Measurements from ENCODE around the gene PPFIA1.

PPFIA1 gene

DNA sequence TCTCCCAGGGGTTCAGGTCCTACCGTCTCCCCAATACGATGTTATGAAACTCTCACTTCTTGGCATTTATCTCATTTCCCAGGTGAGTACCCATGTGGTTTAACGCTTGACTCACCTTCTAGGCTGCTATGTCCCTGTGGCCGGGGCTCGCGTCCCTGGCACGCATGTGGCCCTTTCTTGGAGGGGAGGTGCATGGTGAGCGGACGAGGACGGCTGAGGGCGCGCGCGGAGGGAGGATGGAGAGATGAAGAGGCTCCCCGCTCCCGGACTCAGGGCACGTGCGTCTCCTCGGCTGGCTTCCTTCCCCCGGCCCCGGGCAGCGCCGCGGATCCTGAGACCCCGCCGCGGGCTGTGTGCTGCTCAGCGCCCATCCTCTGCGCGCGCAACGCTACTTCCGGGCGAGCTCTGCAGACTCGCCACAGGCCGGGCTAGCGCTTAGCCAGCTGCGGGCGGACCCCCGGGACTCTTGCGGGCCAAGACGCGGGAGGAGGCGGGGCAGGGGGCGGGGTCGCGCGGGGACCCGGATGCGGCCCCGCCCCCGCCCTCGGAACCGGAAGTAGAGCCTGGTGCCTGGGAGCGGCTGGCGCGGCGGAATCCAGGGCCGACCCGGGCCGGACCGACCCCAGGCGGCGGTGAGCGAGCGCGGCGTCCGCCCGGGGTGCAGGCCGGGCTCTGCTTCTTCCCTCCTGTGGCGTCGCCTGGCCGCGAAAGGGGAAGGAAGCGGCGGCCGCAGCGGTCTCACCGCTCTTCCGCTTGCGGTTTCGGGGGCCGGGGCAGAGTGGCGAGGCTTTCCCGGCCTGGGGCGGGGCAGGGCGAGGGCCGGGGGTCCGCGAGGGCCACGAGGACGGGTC, 127.7 kb downstream of the PPFIA1 start, which contains the start of gene CTTN:
Gene CTTN, plus strand, starts transcription at position 547 of the 851 bp plus-strand sequence. CDS start 8,769 bp downstream, outside the sequence.
- peaks cover 0 to 2% of the 10 kb centered on the region in 2 donors for H3K27me3 ChIP-seq (ENCODE audit: control insufficient read depth in 2 of 2, insufficient read depth in 2 of 2, low read length in 2 of 2)
- H3K4me3 ChIP-seq (ENCODE audit: low read length in 2 of 2) = peak within 1 kb of the TSS; percentile 65 to 77
- H3K36me3 ChIP-seq (ENCODE audit: control insufficient read depth in 2 of 2, insufficient read depth in 2 of 2, low read length in 2 of 2) = no peaks in the 10 kb centered on the region
- H3K4me1 ChIP-seq (ENCODE audit: control insufficient read depth in 2 of 2, insufficient read depth in 2 of 2, low read length in 2 of 2) = peaks cover 16 to 21% of the 10 kb centered on the region in 2 donors
- H3K9me3 ChIP-seq (ENCODE audit: control insufficient read depth in 2 of 2, low read length in 2 of 2) = no peaks in the 10 kb centered on the region
- H3K9ac ChIP-seq (ENCODE audit: low read depth in 1 of 2, low read length in 2 of 2) = peak within 1 kb of the TSS; percentile 76 to 84
- H3K27ac ChIP-seq (ENCODE audit: low read depth in 2 of 2, low read length in 2 of 2) = peak within 1 kb of the TSS; percentile 76

GRCh38 chr11:70398834-70399680, 128.6 kb downstream of the PPFIA1 start:
- Histone ChIP-seq H3K9me3 (ENCODE audit: control insufficient read depth in 2 of 2, low read length in 2 of 2) (no peaks in the 10 kb centered on the region), H3K36me3 (ENCODE audit: control insufficient read depth in 2 of 2, insufficient read depth in 2 of 2, low read length in 2 of 2) (peaks cover 0 to under 1% of the 10 kb centered on the region in 2 donors), H3K4me3 (ENCODE audit: low read length in 2 of 2) (peak overlapping the region; percentile 65 to 77), H3K27me3 (ENCODE audit: control insufficient read depth in 2 of 2, insufficient read depth in 2 of 2, low read length in 2 of 2) (peaks cover 0 to 2% of the 10 kb centered on the region in 2 donors), H3K27ac (ENCODE audit: low read depth in 2 of 2, low read length in 2 of 2) (peak overlapping the region; percentile 76), H3K9ac (ENCODE audit: low read depth in 1 of 2, low read length in 2 of 2) (peak overlapping the region; percentile 76 to 84), H3K4me1 (ENCODE audit: control insufficient read depth in 2 of 2, insufficient read depth in 2 of 2, low read length in 2 of 2) (peaks cover 16 to 21% of the 10 kb centered on the region in 2 donors)

GRCh38 chr11:70399681-70400112, 129.2 kb downstream of the PPFIA1 start:
- Histone ChIP-seq H3K4me1 (ENCODE audit: control insufficient read depth in 2 of 2, insufficient read depth in 2 of 2, low read length in 2 of 2) (peaks cover 16 to 21% of the 10 kb centered on the region in 2 donors), H3K27ac (ENCODE audit: low read depth in 2 of 2, low read length in 2 of 2) (peak overlapping the region; percentile 76), H3K4me3 (ENCODE audit: low read length in 2 of 2) (peak overlapping the region; percentile 65 to 77), H3K9me3 (ENCODE audit: control insufficient read depth in 2 of 2, low read length in 2 of 2) (no peaks in the 10 kb centered on the region), H3K9ac (ENCODE audit: low read depth in 1 of 2, low read length in 2 of 2) (peak overlapping the region; percentile 76 to 84), H3K36me3 (ENCODE audit: control insufficient read depth in 2 of 2, insufficient read depth in 2 of 2, low read length in 2 of 2) (peaks cover 0 to 2% of the 10 kb centered on the region in 2 donors), H3K27me3 (ENCODE audit: control insufficient read depth in 2 of 2, insufficient read depth in 2 of 2, low read length in 2 of 2) (no peaks in the 10 kb centered on the region)

GRCh38 chr11:70400643-70401042, 130.2 kb downstream of the PPFIA1 start:
- Histone ChIP-seq H3K27ac (ENCODE audit: low read depth in 2 of 2, low read length in 2 of 2) (no peak overlapping the region), H3K36me3 (ENCODE audit: control insufficient read depth in 2 of 2, insufficient read depth in 2 of 2, low read length in 2 of 2) (peaks cover 0 to 8% of the 10 kb centered on the region in 2 donors), H3K27me3 (ENCODE audit: control insufficient read depth in 2 of 2, insufficient read depth in 2 of 2, low read length in 2 of 2) (no peaks in the 10 kb centered on the region), H3K4me1 (ENCODE audit: control insufficient read depth in 2 of 2, insufficient read depth in 2 of 2, low read length in 2 of 2) (peaks cover 16 to 21% of the 10 kb centered on the region in 2 donors), H3K9me3 (ENCODE audit: control insufficient read depth in 2 of 2, low read length in 2 of 2) (no peaks in the 10 kb centered on the region), H3K9ac (ENCODE audit: low read depth in 1 of 2, low read length in 2 of 2) (no peak overlapping the region), H3K4me3 (ENCODE audit: low read length in 2 of 2) (no peak overlapping the region)

GRCh38 chr11:70402016-70402415, 131.5 kb downstream of the PPFIA1 start:
- Histone ChIP-seq H3K27ac (ENCODE audit: low read depth in 2 of 2, low read length in 2 of 2) (no peak overlapping the region), H3K4me3 (ENCODE audit: low read length in 2 of 2) (no peak overlapping the region), H3K27me3 (ENCODE audit: control insufficient read depth in 2 of 2, insufficient read depth in 2 of 2, low read length in 2 of 2) (no peaks in the 10 kb centered on the region), H3K4me1 (ENCODE audit: control insufficient read depth in 2 of 2, insufficient read depth in 2 of 2, low read length in 2 of 2) (peaks cover 16 to 21% of the 10 kb centered on the region in 2 donors), H3K9ac (ENCODE audit: low read depth in 1 of 2, low read length in 2 of 2) (no peak overlapping the region), H3K9me3 (ENCODE audit: control insufficient read depth in 2 of 2, low read length in 2 of 2) (no peaks in the 10 kb centered on the region), H3K36me3 (ENCODE audit: control insufficient read depth in 2 of 2, insufficient read depth in 2 of 2, low read length in 2 of 2) (peaks cover 2 to 18% of the 10 kb centered on the region in 2 donors)

- H3K27ac ChIP-seq (ENCODE audit: low read depth in 2 of 2, low read length in 2 of 2) = no peak overlapping the region
- no peak overlapping the region for H3K9ac ChIP-seq (ENCODE audit: low read depth in 1 of 2, low read length in 2 of 2)
- peaks cover 10 to 15% of the 10 kb centered on the region in 2 donors for H3K4me1 ChIP-seq (ENCODE audit: control insufficient read depth in 2 of 2, insufficient read depth in 2 of 2, low read length in 2 of 2)
- H3K27me3 ChIP-seq (ENCODE audit: control insufficient read depth in 2 of 2, insufficient read depth in 2 of 2, low read length in 2 of 2) = no peaks in the 10 kb centered on the region
- H3K9me3 ChIP-seq (ENCODE audit: control insufficient read depth in 2 of 2, low read length in 2 of 2) = no peaks in the 10 kb centered on the region
- peaks cover 9 to 25% of the 10 kb centered on the region in 2 donors for H3K36me3 ChIP-seq (ENCODE audit: control insufficient read depth in 2 of 2, insufficient read depth in 2 of 2, low read length in 2 of 2)
- H3K4me3 ChIP-seq (ENCODE audit: low read length in 2 of 2) = no peak overlapping the region
Observed at GRCh38 chr11:70402685-70403084, 132.2 kb downstream of the PPFIA1 start.

- H3K9ac ChIP-seq (ENCODE audit: low read depth in 1 of 2, low read length in 2 of 2) = no peak overlapping the region
- peaks cover 21 to 38% of the 10 kb centered on the region in 2 donors for H3K36me3 ChIP-seq (ENCODE audit: control insufficient read depth in 2 of 2, insufficient read depth in 2 of 2, low read length in 2 of 2)
- H3K4me3 ChIP-seq (ENCODE audit: low read length in 2 of 2) = no peak overlapping the region
- peaks cover 4 to 11% of the 10 kb centered on the region in 2 donors for H3K4me1 ChIP-seq (ENCODE audit: control insufficient read depth in 2 of 2, insufficient read depth in 2 of 2, low read length in 2 of 2)
- no peak overlapping the region for H3K27ac ChIP-seq (ENCODE audit: low read depth in 2 of 2, low read length in 2 of 2)
- no peaks in the 10 kb centered on the region for H3K27me3 ChIP-seq (ENCODE audit: control insufficient read depth in 2 of 2, insufficient read depth in 2 of 2, low read length in 2 of 2)
- H3K9me3 ChIP-seq (ENCODE audit: control insufficient read depth in 2 of 2, low read length in 2 of 2) = no peaks in the 10 kb centered on the region
Observed at GRCh38 chr11:70404244-70404643, 133.8 kb downstream of the PPFIA1 start.

- Histone ChIP-seq H3K4me3 (ENCODE audit: low read length in 2 of 2) (no peak overlapping the region), H3K36me3 (ENCODE audit: control insufficient read depth in 2 of 2, insufficient read depth in 2 of 2, low read length in 2 of 2) (peaks cover 37 to 54% of the 10 kb centered on the region in 2 donors)
Observed at GRCh38 chr11:70405679-70406395, 135.3 kb downstream of the PPFIA1 start.

GRCh38 chr11:70407121-70407520, 136.6 kb downstream of the PPFIA1 start:
- Histone ChIP-seq H3K4me1 (ENCODE audit: control insufficient read depth in 2 of 2, insufficient read depth in 2 of 2, low read length in 2 of 2) (no peaks in the 10 kb centered on the region), H3K9ac (ENCODE audit: low read depth in 1 of 2, low read length in 2 of 2) (no peak overlapping the region), H3K27ac (ENCODE audit: low read depth in 2 of 2, low read length in 2 of 2) (no peak overlapping the region), H3K36me3 (ENCODE audit: control insufficient read depth in 2 of 2, insufficient read depth in 2 of 2, low read length in 2 of 2) (peaks cover 50 to 66% of the 10 kb centered on the region in 2 donors), H3K4me3 (ENCODE audit: low read length in 2 of 2) (no peak overlapping the region), H3K27me3 (ENCODE audit: control insufficient read depth in 2 of 2, insufficient read depth in 2 of 2, low read length in 2 of 2) (no peaks in the 10 kb centered on the region), H3K9me3 (ENCODE audit: control insufficient read depth in 2 of 2, low read length in 2 of 2) (no peaks in the 10 kb centered on the region)

More at GRCh38 chr11:70405679-70406395, 135.3 kb downstream of the PPFIA1 start:
- H3K4me1 ChIP-seq (ENCODE audit: control insufficient read depth in 2 of 2, insufficient read depth in 2 of 2, low read length in 2 of 2) = no peaks in the 10 kb centered on the region
- H3K9ac ChIP-seq (ENCODE audit: low read depth in 1 of 2, low read length in 2 of 2) = no peak overlapping the region
- H3K27ac ChIP-seq (ENCODE audit: low read depth in 2 of 2, low read length in 2 of 2) = no peak overlapping the region
- H3K27me3 ChIP-seq (ENCODE audit: control insufficient read depth in 2 of 2, insufficient read depth in 2 of 2, low read length in 2 of 2) = no peaks in the 10 kb centered on the region
- H3K9me3 ChIP-seq (ENCODE audit: control insufficient read depth in 2 of 2, low read length in 2 of 2) = no peaks in the 10 kb centered on the region
